ENCODE results near the gene TMEM52B.

Gene TMEM52B

GRCh38 chr12:10178821-10179220 is at the start of gene TMEM52B:
Gene TMEM52B, plus strand, starts transcription at chr12:10179032. Its CDS starts 543 bp downstream, at chr12:10179575.
- no peaks in the 10 kb centered on the region for H3K36me3 Mint-ChIP-seq (ENCODE audit: low read depth)
- H3K27me3 Mint-ChIP-seq (ENCODE audit: low read depth) = peaks cover 14% of the 10 kb centered on the region
- peak within 1 kb of the TSS; percentile 0 to 51 (median 17) for H3K4me3 Mint-ChIP-seq
- peak within 1 kb of the TSS in 2 of 3 experiments; percentile 14 to 75 for H3K27ac Mint-ChIP-seq
- no peaks in the 10 kb centered on the region for H3K9me3 Mint-ChIP-seq
- peaks cover 14% of the 10 kb centered on the region for H3K4me1 Mint-ChIP-seq
- TF ChIP-seq CTCF (IDR thresholded peaks at IDR 0.05; ENCODE audit: unreplicated experiment in 3 of 3) = no peak

DNA sequence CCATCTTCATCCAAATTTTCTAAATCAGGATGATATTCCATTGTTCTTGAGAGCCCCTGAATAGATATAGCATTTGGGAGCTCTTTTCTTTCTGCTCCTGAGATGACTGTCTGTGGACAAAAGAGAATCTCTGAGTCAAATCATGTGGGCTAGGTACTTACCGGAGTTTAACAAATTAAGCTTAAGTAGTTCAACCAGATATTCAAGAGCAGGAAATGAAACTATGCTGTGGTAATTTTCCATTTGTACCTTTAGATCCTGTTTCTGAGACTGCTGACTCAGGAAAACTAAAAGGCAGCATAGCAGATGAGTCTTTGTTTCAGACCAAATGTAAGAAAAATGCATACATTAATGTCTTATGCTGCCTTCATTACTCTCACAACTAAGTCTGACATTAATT is 48.8 kb upstream of the TMEM52B start, which contains the start of gene CLEC7A:
CLEC7A (minus strand) TSS at position 158 of the 400 bp plus-strand sequence; CDS start at position 41, 117 bp downstream.
- Mint-ChIP-seq H3K27ac (peak within 1 kb of the TSS in 1 of 3 experiments; percentile 55), H3K27me3 (ENCODE audit: low read depth) (no peaks in the 10 kb centered on the region), H3K36me3 (ENCODE audit: low read depth) (no peaks in the 10 kb centered on the region), H3K4me3 (no peak within 1 kb of the TSS), H3K4me1 (no peaks in the 10 kb centered on the region), H3K9me3 (no peaks in the 10 kb centered on the region)
- no peak for TF ChIP-seq CTCF (IDR thresholded peaks at IDR 0.05; ENCODE audit: unreplicated experiment in 3 of 3)

GRCh38 chr12:10131111-10131690 is 47.6 kb upstream of the TMEM52B start:
- no peak for TF ChIP-seq CTCF (IDR thresholded peaks at IDR 0.05; ENCODE audit: unreplicated experiment in 3 of 3)
- no peaks in the 10 kb centered on the region for H3K4me1 Mint-ChIP-seq
- no peaks in the 10 kb centered on the region for H3K27me3 Mint-ChIP-seq (ENCODE audit: low read depth)
- no peaks in the 10 kb centered on the region for H3K36me3 Mint-ChIP-seq (ENCODE audit: low read depth)
- no peaks in the 10 kb centered on the region for H3K9me3 Mint-ChIP-seq
- no peak overlapping the region for H3K4me3 Mint-ChIP-seq
- no peak overlapping the region for H3K27ac Mint-ChIP-seq

GRCh38 chr12:10132850-10133370 is 45.9 kb upstream of the TMEM52B start:
- Mint-ChIP-seq H3K4me1 (no peaks in the 10 kb centered on the region), H3K4me3 (no peak overlapping the region), H3K9me3 (no peaks in the 10 kb centered on the region), H3K27ac (no peak overlapping the region), H3K27me3 (ENCODE audit: low read depth) (no peaks in the 10 kb centered on the region), H3K36me3 (ENCODE audit: low read depth) (no peaks in the 10 kb centered on the region)
- no peak for TF ChIP-seq CTCF (IDR thresholded peaks at IDR 0.05; ENCODE audit: unreplicated experiment in 3 of 3)

GRCh38 chr12:10135126-10135525 is 43.7 kb upstream of the TMEM52B start:
- Mint-ChIP-seq H3K4me3 (no peak overlapping the region), H3K9me3 (no peaks in the 10 kb centered on the region), H3K27ac (no peak overlapping the region), H3K27me3 (ENCODE audit: low read depth) (no peaks in the 10 kb centered on the region), H3K36me3 (ENCODE audit: low read depth) (no peaks in the 10 kb centered on the region), H3K4me1 (no peaks in the 10 kb centered on the region)
- no peak for TF ChIP-seq CTCF (IDR thresholded peaks at IDR 0.05; ENCODE audit: unreplicated experiment in 3 of 3)
